OCI-LY3 (cell line): ENCODE data around the gene TMEM97.
A peak's percentile ranks its signal among the peaks of the same experiment; 100 is the strongest.
"Not testable (repeated sequence)": the region's sequence is repeated elsewhere in the genome, so short reads cannot be mapped to it uniquely, and the experiment has no call there.

Experiments used
- H2AFZ ChIP-seq: fragments of 200-600, 300-600 bp; shearing (Covaris generic); 2 replicates; pipeline ENCODE4 v1.6.0; 2014; ENCODE audit warnings: antibody characterized with exemption, low read depth, low read length
- H3K27ac ChIP-seq: fragments of 200-600, 300-600 bp; sonication (generic); 2 replicates; pipeline ENCODE4 v1.5.1; 2014; ENCODE audit warnings: mild to moderate bottlenecking, low read length, moderate library complexity, mixed read lengths
- H3K27me3 ChIP-seq: fragments of 200-600, 300-600 bp; sonication (generic); 2 replicates; pipeline ENCODE4 v1.6.1; 2014; ENCODE audit warnings: low read depth, low read length, mixed read lengths
- H3K36me3 ChIP-seq: fragments of 200-600, 300-600 bp; sonication (generic); replicated peaks from 2 replicates; pipeline ENCODE3; 2014; ENCODE audit warnings: low read depth, low read length, mixed read lengths
- H3K4me1 ChIP-seq: fragments of 300-600, 200-600 bp; sonication (generic); 2 replicates; pipeline ENCODE4 v1.6.1; 2014; ENCODE audit warnings: low read length, mixed read lengths
- H3K4me2 ChIP-seq: fragments of 200-600, 300-600 bp; sonication (generic); 2 replicates; pipeline ENCODE4 v1.6.1; 2014; ENCODE audit warnings: low read length, mixed read lengths
- H3K4me3 ChIP-seq: fragments of 300-600, 200-600 bp; sonication (generic); 2 replicates; pipeline ENCODE4 v1.5.1; 2014; ENCODE audit warnings: antibody characterized with exemption, mild to moderate bottlenecking, low read length, moderate library complexity
- H3K79me2 ChIP-seq: fragments of 300-600, 200-600 bp; shearing (Covaris generic); 2 replicates; pipeline ENCODE4 v1.6.1; 2014; ENCODE audit warnings: mild to moderate bottlenecking, low read length, mixed read lengths
- H3K9ac ChIP-seq: fragments of 300-600, 200-600 bp; shearing (Covaris generic); 2 replicates; pipeline ENCODE4 v1.6.0; 2014; ENCODE audit warnings: mild to moderate bottlenecking, low read length, moderate library complexity
- H3K9me3 ChIP-seq: fragments of 200-600, 300-600 bp; shearing (Covaris generic); 2 replicates; pipeline ENCODE4 v1.6.1; 2014; ENCODE audit warnings: low read length, mixed read lengths; ENCODE audit not compliant: insufficient read depth
- H4K20me1 ChIP-seq: fragments of 200-600, 300-600 bp; sonication (generic); 2 replicates; pipeline ENCODE4 v1.6.1; 2016; ENCODE audit warnings: low read length, mixed read lengths; ENCODE audit not compliant: insufficient read depth
- CTCF ChIP-seq: fragments of 200-600, 300-600 bp; sonication (generic); IDR thresholded peaks from 2 replicates; pipeline ENCODE4 v1.5.1; 2014; ENCODE audit warnings: antibody characterized with exemption, low read length, low read depth
- EZH2phosphoT487 ChIP-seq: fragments of 200-600 bp; shearing (Covaris generic); IDR thresholded peaks from 2 replicates; pipeline ENCODE4 v1.6.1; 2018; ENCODE audit warnings: antibody characterized with exemption, mixed run types, low read depth

The TMEM97 gene

GRCh38 chr17:28335959-28336871 lies 17.2 kb downstream of the TMEM97 start:
- H2AFZ ChIP-seq, result peak overlapping the region; percentile 49; the same call in 1 of the 2 replicates
- H3K27me3 ChIP-seq, result no peaks in the 10 kb centered on the region
- peaks cover 15% of the 10 kb centered on the region for H3K4me1 ChIP-seq
- H3K9me3 ChIP-seq, result no peaks in the 10 kb centered on the region
- H3K27ac ChIP-seq, result peak overlapping the region; percentile 24; the same call in 1 of the 2 replicates
- H3K79me2 ChIP-seq, result peaks cover 21% of the 10 kb centered on the region
- no peak for TF ChIP-seq EZH2phosphoT487
- no peak for TF ChIP-seq CTCF
- peak overlapping the region; percentile 82 for H3K4me3 ChIP-seq
- H3K4me2 ChIP-seq, result peak overlapping the region; percentile 90
- no peaks in the 10 kb centered on the region for H4K20me1 ChIP-seq
- peak overlapping the region; percentile 80 for H3K9ac ChIP-seq
- peaks cover 6% of the 10 kb centered on the region for H3K36me3 ChIP-seq

GRCh38 chr17:28338056-28338768 lies 19.2 kb downstream of the TMEM97 start:
- H3K4me1 ChIP-seq, result peaks cover 15% of the 10 kb centered on the region
- H3K9me3 ChIP-seq, result no peaks in the 10 kb centered on the region
- no peak overlapping the region for H3K9ac ChIP-seq
- no peak overlapping the region for H2AFZ ChIP-seq
- H3K79me2 ChIP-seq, result peaks cover 21% of the 10 kb centered on the region
- no peak overlapping the region for H3K27ac ChIP-seq
- H4K20me1 ChIP-seq, result no peaks in the 10 kb centered on the region
- no peak overlapping the region for H3K4me3 ChIP-seq
- no peak for TF ChIP-seq EZH2phosphoT487
- no peak for TF ChIP-seq CTCF
- H3K36me3 ChIP-seq, result peaks cover 14% of the 10 kb centered on the region
- H3K4me2 ChIP-seq, result no peak overlapping the region
- H3K27me3 ChIP-seq, result no peaks in the 10 kb centered on the region

GRCh38 chr17:28338769-28339212 lies 19.8 kb downstream of the TMEM97 start:
- Histone ChIP-seq H3K4me1 (peaks cover 15% of the 10 kb centered on the region), H3K79me2 (peaks cover 21% of the 10 kb centered on the region), H3K36me3 (peaks cover 14% of the 10 kb centered on the region)
- not testable (repeated sequence) for H3K9me3 ChIP-seq, H3K4me3 ChIP-seq, H4K20me1 ChIP-seq, H3K9ac ChIP-seq, H2AFZ ChIP-seq, H3K27ac ChIP-seq, H3K4me2 ChIP-seq, H3K27me3 ChIP-seq

- TF ChIP-seq CTCF, result no peak
- no peak for TF ChIP-seq EZH2phosphoT487
Measured at GRCh38 chr17:28339431-28339830, 20.4 kb downstream of the TMEM97 start.

More at GRCh38 chr17:28339431-28339830, 20.4 kb downstream of the TMEM97 start:
- peaks cover 14% of the 10 kb centered on the region for H3K36me3 ChIP-seq
- no peak overlapping the region for H3K4me2 ChIP-seq
- H3K4me3 ChIP-seq, result no peak overlapping the region
- peaks cover 9% of the 10 kb centered on the region for H3K4me1 ChIP-seq
- H3K27ac ChIP-seq, result no peak overlapping the region
- no peaks in the 10 kb centered on the region for H4K20me1 ChIP-seq
- H3K79me2 ChIP-seq, result peaks cover 16% of the 10 kb centered on the region
- no peaks in the 10 kb centered on the region for H3K9me3 ChIP-seq
- no peaks in the 10 kb centered on the region for H3K27me3 ChIP-seq
- no peak overlapping the region for H2AFZ ChIP-seq
- no peak overlapping the region for H3K9ac ChIP-seq
